ENCODE data around the gene CPED1.

CPED1 gene

GRCh38 chr7:121275204-121275603 lies 286.7 kb downstream of the CPED1 start:
- H2AFZ ChIP-seq (ENCODE audit: low read length): no peak overlapping the region
- H3K4me1 ChIP-seq (ENCODE audit: insufficient read depth, low read length, severe bottlenecking): peaks cover 37% of the 10 kb centered on the region
- H3F3A ChIP-seq (ENCODE audit: insufficient read depth, low read length): no peaks in the 10 kb centered on the region
- no peaks in the 10 kb centered on the region for H3K79me2 ChIP-seq (ENCODE audit: insufficient read depth, low read length)
- H3K4me3 ChIP-seq (ENCODE audit: low read depth, low read length, poor library complexity, severe bottlenecking): no peak overlapping the region
- H3K9me2 ChIP-seq (ENCODE audit: low read depth, low read length): no peaks in the 10 kb centered on the region
- H3K27ac ChIP-seq (ENCODE audit: low read depth, low read length, poor library complexity, severe bottlenecking): no peak overlapping the region
- H3K9me3 ChIP-seq (ENCODE audit: low read length): no peaks in the 10 kb centered on the region
- H4K20me1 ChIP-seq (ENCODE audit: insufficient read depth, low read length): no peaks in the 10 kb centered on the region
- H3K4me2 ChIP-seq (ENCODE audit: low read length): no peak overlapping the region
- H3K27me3 ChIP-seq (ENCODE audit: insufficient read depth, low read length): no peaks in the 10 kb centered on the region
- no peak for TF ChIP-seq EZH2 (IDR thresholded peaks at IDR 0.05; ENCODE audit: borderline replicate concordance, low read length)
- TF ChIP-seq CTCF (IDR thresholded peaks at IDR 0.05; ENCODE audit: low read length): no peak
- no peak overlapping the region for H3K9ac ChIP-seq (ENCODE audit: low read length)
- H3K36me3 ChIP-seq (ENCODE audit: insufficient read depth, low read length): peaks cover 9% of the 10 kb centered on the region; the same call in 1 of the 2 replicates

- Histone ChIP-seq H3K27ac (ENCODE audit: low read depth, low read length, poor library complexity, severe bottlenecking) (no peak overlapping the region), H3K4me2 (ENCODE audit: low read length) (no peak overlapping the region), H3K4me3 (ENCODE audit: low read depth, low read length, poor library complexity, severe bottlenecking) (no peak overlapping the region), H2AFZ (ENCODE audit: low read length) (no peak overlapping the region), H3K36me3 (ENCODE audit: insufficient read depth, low read length) (0 out of 2 replicates have a peak, but pooled peaks cover 4% of the 10 kb centered on the region), H3K4me1 (ENCODE audit: insufficient read depth, low read length, severe bottlenecking) (peaks cover 37% of the 10 kb centered on the region), H4K20me1 (ENCODE audit: insufficient read depth, low read length) (no peaks in the 10 kb centered on the region), H3K79me2 (ENCODE audit: insufficient read depth, low read length) (no peaks in the 10 kb centered on the region), H3K9me3 (ENCODE audit: low read length) (no peaks in the 10 kb centered on the region), H3K9ac (ENCODE audit: low read length) (no peak overlapping the region), H3K9me2 (ENCODE audit: low read depth, low read length) (no peaks in the 10 kb centered on the region), H3K27me3 (ENCODE audit: insufficient read depth, low read length) (no peaks in the 10 kb centered on the region), H3F3A (ENCODE audit: insufficient read depth, low read length) (no peaks in the 10 kb centered on the region)
- TF ChIP-seq CTCF (IDR thresholded peaks at IDR 0.05; ENCODE audit: low read length): no peak
- no peak for TF ChIP-seq EZH2 (IDR thresholded peaks at IDR 0.05; ENCODE audit: borderline replicate concordance, low read length)
These were observed 287.8 kb downstream of the CPED1 start for GRCh38 chr7:121276313-121276712.

GRCh38 chr7:121278120-121279021 lies 289.9 kb downstream of the CPED1 start:
- Histone ChIP-seq H4K20me1 (ENCODE audit: insufficient read depth, low read length) (no peaks in the 10 kb centered on the region), H3K27me3 (ENCODE audit: insufficient read depth, low read length) (no peaks in the 10 kb centered on the region), H3K4me1 (ENCODE audit: insufficient read depth, low read length, severe bottlenecking) (peaks cover 30% of the 10 kb centered on the region), H3K4me3 (ENCODE audit: low read depth, low read length, poor library complexity, severe bottlenecking) (no peak overlapping the region), H3K4me2 (ENCODE audit: low read length) (no peak overlapping the region), H3K36me3 (ENCODE audit: insufficient read depth, low read length) (peaks cover 14% of the 10 kb centered on the region), H2AFZ (ENCODE audit: low read length) (0 out of 2 replicates have a peak overlapping the region, but pooled peaks have one; percentile 3), H3K9me3 (ENCODE audit: low read length) (0 out of 2 replicates have a peak, but pooled peaks cover 3% of the 10 kb centered on the region), H3F3A (ENCODE audit: insufficient read depth, low read length) (no peaks in the 10 kb centered on the region), H3K9ac (ENCODE audit: low read length) (no peak overlapping the region), H3K9me2 (ENCODE audit: low read depth, low read length) (no peaks in the 10 kb centered on the region), H3K27ac (ENCODE audit: low read depth, low read length, poor library complexity, severe bottlenecking) (no peak overlapping the region), H3K79me2 (ENCODE audit: insufficient read depth, low read length) (no peaks in the 10 kb centered on the region)
- TF ChIP-seq EZH2 (IDR thresholded peaks at IDR 0.05; ENCODE audit: borderline replicate concordance, low read length) (no peak), CTCF (IDR thresholded peaks at IDR 0.05; ENCODE audit: low read length) (no peak)

Data from OCI-LY1 (cell line).